Fibroblast of lung (primary cell): ENCODE data around the gene PTP4A2. TPM values are rescaled to one million over a fixed set of nuclear protein-coding genes. Genes with fewer than 3 reads are reported as not detected.

Experiments
- DNase-seq, 2 donors: peaks; one replicate each; pipeline versions ENCODE4 v3.0.0 to v3.0.0-alpha.2; 2010; ENCODE audit warnings: low read depth in 2 of 2
- H2AFZ ChIP-seq: 2 replicates; pipeline ENCODE4 v1.5.1; 2012; ENCODE audit warnings: low read length, control low read depth, inconsistent platforms
- H3K27ac ChIP-seq: 2 replicates; pipeline ENCODE4 v1.5.1; 2011; ENCODE audit warnings: low read length, control low read depth; ENCODE audit not compliant: insufficient read depth
- H3K27me3 ChIP-seq: 2 replicates; pipeline ENCODE4 v1.5.1; 2011; ENCODE audit warnings: mild to moderate bottlenecking, low read length; ENCODE audit not compliant: control insufficient read depth, insufficient read depth
- H3K36me3 ChIP-seq: 2 replicates; pipeline ENCODE4 v1.5.1; 2011; ENCODE audit warnings: low read length; ENCODE audit not compliant: control insufficient read depth, insufficient read depth
- H3K4me1 ChIP-seq: 2 replicates; pipeline ENCODE4 v1.5.1; 2011; ENCODE audit warnings: low read length; ENCODE audit not compliant: control insufficient read depth, insufficient read depth; ENCODE audit errors: extremely low read depth
- H3K4me2 ChIP-seq: 2 replicates; pipeline ENCODE4 v1.5.1; 2011; ENCODE audit warnings: low read length, control low read depth; ENCODE audit not compliant: insufficient read depth; ENCODE audit errors: extremely low read depth
- H3K4me3 ChIP-seq, 4 experiments: fragments of 200-600 bp in 1 of 4; sonication (generic) in 1 of 4; replicated peaks in 1 of 4; 2 replicates each; pipeline ENCODE4 v1.5.1; 2011 to 2016; ENCODE audit warnings: low read length in 4 of 4, low read depth in 3 of 4, mild to moderate bottlenecking in 3 of 4, control low read depth in 2 of 4, inconsistent platforms in 1 of 4, mixed read lengths in 1 of 4; ENCODE audit not compliant: insufficient read depth in 1 of 4; ENCODE audit errors: control extremely low read depth in 1 of 4
- H3K79me2 ChIP-seq: 2 replicates; pipeline ENCODE4 v1.5.1; 2012; ENCODE audit warnings: mild to moderate bottlenecking, low read length, inconsistent platforms; ENCODE audit not compliant: control insufficient read depth, insufficient read depth
- H3K9ac ChIP-seq: 2 replicates; pipeline ENCODE4 v1.5.1; 2011; ENCODE audit warnings: mild to moderate bottlenecking, low read length, control low read depth; ENCODE audit not compliant: insufficient read depth
- H3K9me3 ChIP-seq: 2 replicates; pipeline ENCODE4 v1.5.1; 2012; ENCODE audit warnings: low read depth, low read length; ENCODE audit not compliant: control insufficient read depth, insufficient read depth
- H4K20me1 ChIP-seq: 2 replicates; pipeline ENCODE4 v1.5.1; 2011; ENCODE audit warnings: low read length; ENCODE audit not compliant: control insufficient read depth, insufficient read depth; ENCODE audit errors: extremely low read depth
- EZH2 ChIP-seq: IDR thresholded peaks from 2 replicates; pipeline ENCODE4 v1.5.1; 2012; ENCODE audit warnings: low read length, control low read depth, mild to moderate bottlenecking; ENCODE audit errors: missing control alignments
- polyA plus RNA-seq, 2 donors: library from polyadenylated mRNA; depleted of rRNA in 1 of 2; stranded (reverse) in 1 of 2; unstranded in 1 of 2; fragments of >200 nt; gene quantifications; 2 replicates each; pipeline ENCODE4 v1.2.1, GENCODE V29; 2011 to 2012; ENCODE audit warnings: missing spikeins in 1 of 2
- total RNA-seq: library from RNA; depleted of rRNA; stranded (reverse); fragments of >200 nt; gene quantifications from 2 replicates; pipeline ENCODE4 v1.2.1, GENCODE V29; 2014
- TF ChIP-seq, protein P1 (sequence below), 2 donors: IDR thresholded peaks in 1 of 2; conservative IDR thresholded peaks in 1 of 2; 1 replicate in 1 of 2; 2 replicates in 1 of 2; pipeline ENCODE4 v1.5.1; 2011 to 2012; ENCODE audit warnings: low read length in 2 of 2, control low read depth in 1 of 2, inconsistent platforms in 1 of 2, low read depth in 1 of 2, mild to moderate bottlenecking in 1 of 2

Gene PTP4A2
- total and polyA plus RNA-seq, 2 donors (not counting 1 experiment from before 2014, with no cell fraction given): 366 to 429 TPM

DNA sequence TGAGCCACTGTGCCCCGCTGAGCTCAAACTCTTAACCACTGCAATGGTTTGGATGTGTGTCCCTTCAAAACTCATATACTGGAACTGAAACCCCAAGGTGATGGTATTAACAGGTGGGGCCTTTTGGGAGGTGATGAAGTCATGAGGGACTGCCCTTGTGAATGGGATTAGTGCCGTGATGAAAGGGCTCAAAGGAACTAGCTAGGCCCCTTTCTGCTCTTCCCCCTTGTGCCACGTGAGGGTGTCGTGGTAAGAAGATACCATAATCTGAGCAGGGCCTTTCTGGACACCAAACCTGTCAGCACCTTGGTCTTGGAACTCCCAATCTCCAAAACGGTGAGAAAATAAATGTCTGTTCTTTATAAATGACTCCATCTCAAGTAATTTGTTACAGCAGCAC is 76.8 kb downstream of the PTP4A2 start:
- Histone ChIP-seq H3K79me2 (no peaks in the 10 kb centered on the region), H3K4me3 (no peak overlapping the region), H3K9me3 (no peaks in the 10 kb centered on the region), H3K4me2 (no peak overlapping the region), H3K27ac (no peak overlapping the region), H3K4me1 (no peaks in the 10 kb centered on the region), H3K36me3 (no peaks in the 10 kb centered on the region), H3K9ac (no peak overlapping the region), H3K27me3 (no peaks in the 10 kb centered on the region), H2AFZ (no peak overlapping the region), H4K20me1 (no peaks in the 10 kb centered on the region)
- TF ChIP-seq EZH2: no peak
- TF ChIP-seq, protein P1, sequence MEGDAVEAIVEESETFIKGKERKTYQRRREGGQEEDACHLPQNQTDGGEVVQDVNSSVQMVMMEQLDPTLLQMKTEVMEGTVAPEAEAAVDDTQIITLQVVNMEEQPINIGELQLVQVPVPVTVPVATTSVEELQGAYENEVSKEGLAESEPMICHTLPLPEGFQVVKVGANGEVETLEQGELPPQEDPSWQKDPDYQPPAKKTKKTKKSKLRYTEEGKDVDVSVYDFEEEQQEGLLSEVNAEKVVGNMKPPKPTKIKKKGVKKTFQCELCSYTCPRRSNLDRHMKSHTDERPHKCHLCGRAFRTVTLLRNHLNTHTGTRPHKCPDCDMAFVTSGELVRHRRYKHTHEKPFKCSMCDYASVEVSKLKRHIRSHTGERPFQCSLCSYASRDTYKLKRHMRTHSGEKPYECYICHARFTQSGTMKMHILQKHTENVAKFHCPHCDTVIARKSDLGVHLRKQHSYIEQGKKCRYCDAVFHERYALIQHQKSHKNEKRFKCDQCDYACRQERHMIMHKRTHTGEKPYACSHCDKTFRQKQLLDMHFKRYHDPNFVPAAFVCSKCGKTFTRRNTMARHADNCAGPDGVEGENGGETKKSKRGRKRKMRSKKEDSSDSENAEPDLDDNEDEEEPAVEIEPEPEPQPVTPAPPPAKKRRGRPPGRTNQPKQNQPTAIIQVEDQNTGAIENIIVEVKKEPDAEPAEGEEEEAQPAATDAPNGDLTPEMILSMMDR (conservative IDR thresholded peaks at IDR 0.05 in 1 of 2, IDR thresholded peaks at IDR 0.05 in 1 of 2; ENCODE audit: low read depth in 1 of 2, low read length in 2 of 2): no peak
- DNase-seq: no peak

DNA sequence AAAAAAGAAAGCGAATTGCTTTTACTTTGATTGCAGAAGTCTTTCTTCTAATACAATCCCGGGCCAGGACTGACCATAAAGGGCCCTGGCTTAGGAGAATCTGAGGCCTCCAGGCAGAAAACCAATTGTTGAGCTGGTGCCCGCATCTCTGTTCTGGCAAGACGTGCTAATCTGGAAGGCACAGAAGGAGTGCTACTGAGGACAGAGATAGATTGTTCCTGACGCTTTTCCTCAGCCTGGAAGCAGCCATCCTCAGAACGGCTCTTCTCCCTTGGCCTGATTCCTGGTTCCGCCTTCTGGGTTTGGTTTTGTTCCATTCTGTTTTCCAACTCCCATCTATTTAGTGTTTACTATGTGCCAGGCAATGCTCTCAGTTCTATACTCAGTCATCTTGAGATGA is 77.6 kb downstream of the PTP4A2 start:
- no peaks in the 10 kb centered on the region for H3K9me3 ChIP-seq
- H3K79me2 ChIP-seq: no peaks in the 10 kb centered on the region
- no peak overlapping the region for H3K4me2 ChIP-seq
- TF ChIP-seq, protein P1 (conservative IDR thresholded peaks at IDR 0.05 in 1 of 2, IDR thresholded peaks at IDR 0.05 in 1 of 2; ENCODE audit: low read depth in 1 of 2, low read length in 2 of 2): no peak
- no peak for TF ChIP-seq EZH2
- no peaks in the 10 kb centered on the region for H4K20me1 ChIP-seq
- no peaks in the 10 kb centered on the region for H3K36me3 ChIP-seq
- no peaks in the 10 kb centered on the region for H3K4me1 ChIP-seq
- no peak overlapping the region for H3K9ac ChIP-seq
- H2AFZ ChIP-seq: no peak overlapping the region
- no peak overlapping the region for H3K27ac ChIP-seq
- H3K27me3 ChIP-seq: no peaks in the 10 kb centered on the region
- H3K4me3 ChIP-seq: no peak overlapping the region
- DNase-seq: no peak

DNA sequence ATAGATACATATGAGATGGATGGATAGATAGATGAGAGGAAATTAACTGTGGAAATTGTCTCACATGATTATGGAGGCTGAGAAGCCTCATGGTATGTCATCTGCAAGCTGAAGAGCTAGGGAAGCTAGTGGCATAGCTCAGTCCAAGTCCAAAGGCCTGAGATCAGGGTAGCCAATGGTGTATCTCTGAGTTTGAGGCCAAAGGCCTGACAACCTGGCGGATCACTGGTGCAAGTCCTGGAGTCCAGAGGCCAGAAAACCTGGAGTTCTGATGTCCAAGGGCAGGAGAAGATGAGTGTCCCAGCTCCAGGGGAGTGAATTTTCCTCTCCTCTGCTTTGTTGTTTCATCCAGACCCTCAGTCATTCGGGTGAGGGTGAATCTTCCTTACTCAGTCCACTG is 78.4 kb downstream of the PTP4A2 start:
- TF ChIP-seq, protein P1 (conservative IDR thresholded peaks at IDR 0.05 in 1 of 2, IDR thresholded peaks at IDR 0.05 in 1 of 2; ENCODE audit: low read depth in 1 of 2, low read length in 2 of 2): no peak
- no peaks in the 10 kb centered on the region for H3K36me3 ChIP-seq

More for the DNA sequence above, 78.4 kb downstream of the PTP4A2 start:
- H4K20me1 ChIP-seq: no peaks in the 10 kb centered on the region
- no peak for DNase-seq
- H3K4me1 ChIP-seq: no peaks in the 10 kb centered on the region
- H3K9me3 ChIP-seq: no peaks in the 10 kb centered on the region
- no peak overlapping the region for H3K9ac ChIP-seq
- no peak overlapping the region for H3K4me2 ChIP-seq
- H3K27ac ChIP-seq: no peak overlapping the region
- H3K4me3 ChIP-seq: no peak overlapping the region
- H3K79me2 ChIP-seq: no peaks in the 10 kb centered on the region
- H3K27me3 ChIP-seq: no peaks in the 10 kb centered on the region
- no peak overlapping the region for H2AFZ ChIP-seq
